Effector CD4-positive, alpha-beta T cell (primary cell): ENCODE measurements around the gene PPP1R27.

ENCODE experiments used
- DNase-seq: peaks from one replicate; pipeline ENCODE4 v3.0.0-alpha.2; 2020

The PPP1R27 gene

GRCh38 chr17:81803728-81804558 is 30.9 kb downstream of the PPP1R27 start, which contains the start of gene GCGR:
TSS of gene GCGR (plus strand) at chr17:81804150. CDS start at chr17:81809019, 4,869 bp downstream.
- DNase-seq, result no peak

- DNase-seq, result no peak
These were observed 31.8 kb downstream of the PPP1R27 start for GRCh38 chr17:81802856-81803643.

- no peak for DNase-seq
These were observed 32.6 kb downstream of the PPP1R27 start for GRCh38 chr17:81802048-81802758.

GRCh38 chr17:81801327-81801726 is 33.5 kb downstream of the PPP1R27 start:
- DNase-seq, result no peak

- no peak for DNase-seq
These were observed 40.3 kb downstream of the PPP1R27 start for GRCh38 chr17:81794509-81794908.

- no peak for DNase-seq
These were observed 40.8 kb downstream of the PPP1R27 start for GRCh38 chr17:81794074-81794476.

- DNase-seq, result no peak
These were observed 41.9 kb downstream of the PPP1R27 start for GRCh38 chr17:81792675-81793615.
